22Rv1 (cell line): ENCODE results near the gene COL4A1.

Source experiments
- CTCF ChIP-seq: fragments of 450-650 bp; IDR thresholded peaks from 2 replicates; pipeline ENCODE4 v1.5.1; 2017; ENCODE audit warnings: mild to moderate bottlenecking
- ZFX ChIP-seq: fragments of 450-650 bp; IDR thresholded peaks from 2 replicates; pipeline ENCODE4 v1.6.1; 2017; ENCODE audit warnings: antibody characterized with exemption, borderline replicate concordance

DNA sequence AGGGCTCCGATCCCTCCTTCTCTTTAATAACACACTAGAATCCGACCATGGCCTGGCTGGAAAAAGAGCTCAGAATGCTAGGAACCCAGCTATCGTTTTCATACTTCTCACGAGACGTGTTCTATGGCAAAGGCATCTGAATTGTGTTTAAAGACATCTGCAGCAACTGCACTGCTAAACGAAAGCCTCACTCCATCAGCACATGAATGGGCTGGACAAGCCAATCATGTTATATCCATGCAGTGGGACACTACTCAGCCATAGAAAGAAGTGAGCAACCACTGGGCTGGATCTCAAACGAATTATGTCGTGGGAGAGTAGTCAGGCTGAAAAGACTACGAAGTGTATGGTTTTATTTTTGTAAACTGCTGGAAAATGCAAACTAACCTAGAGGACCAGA is 136.1 kb downstream of the COL4A1 start:
- TF ChIP-seq CTCF (no peak), ZFX (no peak)
